Neural cell (in vitro differentiated cells): Measurements from ENCODE around the gene MAML3.

ENCODE experiments used
- EP300 ChIP-seq: fragments of 450-650 bp; conservative IDR thresholded peaks from 2 replicates; pipeline ENCODE4 v1.6.1; 2014; ENCODE audit warnings: antibody characterized with exemption, mild to moderate bottlenecking, moderate library complexity; ENCODE audit not compliant: poor library complexity, severe bottlenecking
- EZH2 ChIP-seq: fragments of 200-600, 300-800 bp; shearing (Covaris generic), sonication (generic); IDR thresholded peaks from 2 replicates; pipeline ENCODE4 v1.6.1; 2014; ENCODE audit warnings: antibody characterized with exemption, low read length, borderline replicate concordance, mild to moderate bottlenecking; ENCODE audit not compliant: insufficient read depth, poor library complexity, severe bottlenecking
- MXI1 ChIP-seq: fragments of 450-650 bp; conservative IDR thresholded peaks from 2 replicates; pipeline ENCODE4 v1.6.1; 2014; ENCODE audit warnings: antibody characterized with exemption, mild to moderate bottlenecking; ENCODE audit not compliant: poor library complexity, severe bottlenecking
- POLR2AphosphoS5 ChIP-seq: IDR thresholded peaks from 2 replicates; pipeline ENCODE4 v1.6.1; 2012
- RAD21 ChIP-seq: fragments of 450-650 bp; conservative IDR thresholded peaks from 2 replicates; pipeline ENCODE4 v1.6.1; 2014; ENCODE audit warnings: antibody characterized with exemption, mild to moderate bottlenecking, moderate library complexity
- TF ChIP-seq, protein P1 (sequence below): fragments of 450-650 bp; IDR thresholded peaks from 2 replicates; pipeline ENCODE4 v1.5.1; 2014; ENCODE audit warnings: antibody characterized with exemption, mild to moderate bottlenecking, moderate library complexity; ENCODE audit not compliant: poor library complexity, severe bottlenecking
- TF ChIP-seq, protein P2 (sequence below): IDR thresholded peaks from 2 replicates; pipeline ENCODE4 v1.6.1; 2012; ENCODE audit warnings: borderline replicate concordance

DNA sequence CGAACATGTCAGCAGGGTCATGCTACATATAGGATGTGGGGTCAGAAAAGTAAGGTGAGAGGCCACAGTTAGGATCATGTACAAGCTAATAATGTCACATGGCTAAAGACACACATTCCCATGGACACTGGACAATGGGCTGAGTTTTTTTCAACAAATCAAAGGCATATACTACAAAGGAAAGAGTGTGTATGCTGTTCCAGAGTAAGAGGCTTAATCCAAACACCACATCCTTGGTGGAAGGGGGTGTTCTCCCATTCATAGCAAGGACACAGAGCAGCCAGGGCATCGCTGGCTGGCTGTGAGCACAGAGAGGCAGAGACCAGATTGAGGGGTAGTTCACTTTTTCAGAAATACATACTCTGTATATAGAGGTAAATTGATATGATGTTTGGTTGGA lies 356.7 kb downstream of the MAML3 start:
- TF ChIP-seq, protein P1, sequence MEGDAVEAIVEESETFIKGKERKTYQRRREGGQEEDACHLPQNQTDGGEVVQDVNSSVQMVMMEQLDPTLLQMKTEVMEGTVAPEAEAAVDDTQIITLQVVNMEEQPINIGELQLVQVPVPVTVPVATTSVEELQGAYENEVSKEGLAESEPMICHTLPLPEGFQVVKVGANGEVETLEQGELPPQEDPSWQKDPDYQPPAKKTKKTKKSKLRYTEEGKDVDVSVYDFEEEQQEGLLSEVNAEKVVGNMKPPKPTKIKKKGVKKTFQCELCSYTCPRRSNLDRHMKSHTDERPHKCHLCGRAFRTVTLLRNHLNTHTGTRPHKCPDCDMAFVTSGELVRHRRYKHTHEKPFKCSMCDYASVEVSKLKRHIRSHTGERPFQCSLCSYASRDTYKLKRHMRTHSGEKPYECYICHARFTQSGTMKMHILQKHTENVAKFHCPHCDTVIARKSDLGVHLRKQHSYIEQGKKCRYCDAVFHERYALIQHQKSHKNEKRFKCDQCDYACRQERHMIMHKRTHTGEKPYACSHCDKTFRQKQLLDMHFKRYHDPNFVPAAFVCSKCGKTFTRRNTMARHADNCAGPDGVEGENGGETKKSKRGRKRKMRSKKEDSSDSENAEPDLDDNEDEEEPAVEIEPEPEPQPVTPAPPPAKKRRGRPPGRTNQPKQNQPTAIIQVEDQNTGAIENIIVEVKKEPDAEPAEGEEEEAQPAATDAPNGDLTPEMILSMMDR, result no peak
- TF ChIP-seq EZH2 (no peak), MXI1 (no peak), POLR2AphosphoS5 (no peak), EP300 (no peak), RAD21 (no peak)
- TF ChIP-seq, protein P2, sequence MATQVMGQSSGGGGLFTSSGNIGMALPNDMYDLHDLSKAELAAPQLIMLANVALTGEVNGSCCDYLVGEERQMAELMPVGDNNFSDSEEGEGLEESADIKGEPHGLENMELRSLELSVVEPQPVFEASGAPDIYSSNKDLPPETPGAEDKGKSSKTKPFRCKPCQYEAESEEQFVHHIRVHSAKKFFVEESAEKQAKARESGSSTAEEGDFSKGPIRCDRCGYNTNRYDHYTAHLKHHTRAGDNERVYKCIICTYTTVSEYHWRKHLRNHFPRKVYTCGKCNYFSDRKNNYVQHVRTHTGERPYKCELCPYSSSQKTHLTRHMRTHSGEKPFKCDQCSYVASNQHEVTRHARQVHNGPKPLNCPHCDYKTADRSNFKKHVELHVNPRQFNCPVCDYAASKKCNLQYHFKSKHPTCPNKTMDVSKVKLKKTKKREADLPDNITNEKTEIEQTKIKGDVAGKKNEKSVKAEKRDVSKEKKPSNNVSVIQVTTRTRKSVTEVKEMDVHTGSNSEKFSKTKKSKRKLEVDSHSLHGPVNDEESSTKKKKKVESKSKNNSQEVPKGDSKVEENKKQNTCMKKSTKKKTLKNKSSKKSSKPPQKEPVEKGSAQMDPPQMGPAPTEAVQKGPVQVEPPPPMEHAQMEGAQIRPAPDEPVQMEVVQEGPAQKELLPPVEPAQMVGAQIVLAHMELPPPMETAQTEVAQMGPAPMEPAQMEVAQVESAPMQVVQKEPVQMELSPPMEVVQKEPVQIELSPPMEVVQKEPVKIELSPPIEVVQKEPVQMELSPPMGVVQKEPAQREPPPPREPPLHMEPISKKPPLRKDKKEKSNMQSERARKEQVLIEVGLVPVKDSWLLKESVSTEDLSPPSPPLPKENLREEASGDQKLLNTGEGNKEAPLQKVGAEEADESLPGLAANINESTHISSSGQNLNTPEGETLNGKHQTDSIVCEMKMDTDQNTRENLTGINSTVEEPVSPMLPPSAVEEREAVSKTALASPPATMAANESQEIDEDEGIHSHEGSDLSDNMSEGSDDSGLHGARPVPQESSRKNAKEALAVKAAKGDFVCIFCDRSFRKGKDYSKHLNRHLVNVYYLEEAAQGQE, result no peak
